AG09309 (cell line): ENCODE results near the gene CDK3.

Source experiments
- DNase-seq: peaks from one replicate; pipeline ENCODE4 v3.0.0-alpha.2; 2010; ENCODE audit warnings: low read depth
- H3K4me3 ChIP-seq: 2 replicates; pipeline ENCODE4 v1.5.1; 2011; ENCODE audit warnings: mild to moderate bottlenecking, low read depth, low read length, moderate library complexity; ENCODE audit not compliant: control insufficient read depth
- TF ChIP-seq, protein P1 (sequence below): IDR thresholded peaks from 2 replicates; pipeline ENCODE4 v1.5.1; 2011; ENCODE audit warnings: mild to moderate bottlenecking, low read depth, low read length, inconsistent platforms; ENCODE audit not compliant: insufficient read depth, control insufficient read depth; ENCODE audit errors: missing control alignments

The CDK3 gene

DNA sequence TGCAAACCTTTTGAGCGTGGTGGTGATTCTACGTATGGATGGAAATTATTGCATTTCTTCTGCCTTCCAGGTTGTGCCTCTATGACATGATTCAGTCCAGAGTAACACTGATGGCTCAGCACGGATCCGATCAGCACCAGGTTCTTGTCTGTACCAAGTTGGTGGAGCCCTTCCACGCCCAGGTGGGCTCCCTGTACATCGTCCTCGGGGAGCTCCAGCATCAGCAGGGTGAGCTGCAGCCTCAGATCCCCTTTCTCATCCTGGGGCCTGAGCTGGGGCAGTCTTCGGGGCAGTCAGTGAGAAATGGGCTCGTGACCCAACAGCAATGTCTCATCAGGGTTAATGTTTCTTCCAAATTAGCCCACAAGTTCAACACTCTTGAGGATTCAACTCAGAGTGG lies 9.3 kb upstream of the CDK3 start:
- no peak overlapping the region for H3K4me3 ChIP-seq
- TF ChIP-seq, protein P1, sequence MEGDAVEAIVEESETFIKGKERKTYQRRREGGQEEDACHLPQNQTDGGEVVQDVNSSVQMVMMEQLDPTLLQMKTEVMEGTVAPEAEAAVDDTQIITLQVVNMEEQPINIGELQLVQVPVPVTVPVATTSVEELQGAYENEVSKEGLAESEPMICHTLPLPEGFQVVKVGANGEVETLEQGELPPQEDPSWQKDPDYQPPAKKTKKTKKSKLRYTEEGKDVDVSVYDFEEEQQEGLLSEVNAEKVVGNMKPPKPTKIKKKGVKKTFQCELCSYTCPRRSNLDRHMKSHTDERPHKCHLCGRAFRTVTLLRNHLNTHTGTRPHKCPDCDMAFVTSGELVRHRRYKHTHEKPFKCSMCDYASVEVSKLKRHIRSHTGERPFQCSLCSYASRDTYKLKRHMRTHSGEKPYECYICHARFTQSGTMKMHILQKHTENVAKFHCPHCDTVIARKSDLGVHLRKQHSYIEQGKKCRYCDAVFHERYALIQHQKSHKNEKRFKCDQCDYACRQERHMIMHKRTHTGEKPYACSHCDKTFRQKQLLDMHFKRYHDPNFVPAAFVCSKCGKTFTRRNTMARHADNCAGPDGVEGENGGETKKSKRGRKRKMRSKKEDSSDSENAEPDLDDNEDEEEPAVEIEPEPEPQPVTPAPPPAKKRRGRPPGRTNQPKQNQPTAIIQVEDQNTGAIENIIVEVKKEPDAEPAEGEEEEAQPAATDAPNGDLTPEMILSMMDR: no peak
- no peak for DNase-seq

DNA sequence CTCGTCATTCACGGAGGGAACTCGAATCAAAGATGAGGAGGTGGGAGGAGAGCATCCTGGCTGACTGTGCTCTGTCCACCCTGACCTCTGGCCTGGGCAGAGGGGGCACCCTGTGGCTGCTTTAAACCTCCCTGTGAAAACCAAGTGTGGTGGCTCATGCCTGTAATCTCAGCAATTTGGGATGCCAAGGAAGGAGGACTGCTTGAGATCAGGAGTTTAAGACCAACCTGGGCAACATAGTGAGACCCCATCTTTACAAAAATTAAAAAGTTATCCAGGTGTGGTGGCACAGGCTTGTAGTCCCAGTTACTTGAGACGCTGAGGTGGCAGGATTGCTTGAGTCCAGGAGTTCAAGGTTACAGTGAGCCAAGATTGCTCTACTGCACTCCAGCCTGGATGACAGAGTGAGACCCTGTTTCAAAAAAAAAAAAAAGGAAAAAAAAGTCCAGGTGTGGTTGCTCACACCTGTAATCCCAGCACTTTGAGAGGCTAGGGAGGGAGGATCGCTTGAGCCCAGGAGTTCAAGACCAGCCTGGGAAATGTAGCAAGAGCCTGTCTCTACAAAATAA lies 5.8 kb upstream of the CDK3 start:
- TF ChIP-seq, protein P1: no peak
- no peak for DNase-seq
- H3K4me3 ChIP-seq: no peak overlapping the region

DNA sequence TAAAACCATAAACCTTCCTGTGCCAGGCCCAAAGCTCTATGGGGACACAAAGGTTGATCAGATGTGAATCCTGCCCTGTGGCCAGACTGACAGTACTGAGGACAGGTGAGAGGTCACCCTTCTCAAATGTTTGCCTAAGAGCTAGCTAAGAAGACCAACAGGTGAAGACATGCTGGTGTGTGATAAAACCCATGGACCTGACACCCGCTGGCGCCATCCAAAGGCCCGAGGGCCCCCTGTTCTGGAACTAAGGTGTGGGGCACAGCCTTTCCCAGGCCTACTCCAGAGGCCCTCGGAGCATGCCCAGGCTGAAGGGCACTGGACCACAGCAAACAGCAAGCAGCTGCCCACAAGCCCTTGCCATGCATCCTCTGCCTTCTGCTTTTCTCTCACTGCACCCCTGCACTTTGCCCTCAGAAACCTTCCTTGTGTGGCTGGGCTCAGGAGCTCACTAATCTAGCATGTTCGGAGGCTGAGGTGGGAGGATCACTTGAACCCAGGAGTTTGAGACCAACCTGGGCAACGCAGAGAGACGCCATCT lies 5.2 kb upstream of the CDK3 start:
- no peak for DNase-seq
- no peak overlapping the region for H3K4me3 ChIP-seq
- TF ChIP-seq, protein P1: no peak

DNA sequence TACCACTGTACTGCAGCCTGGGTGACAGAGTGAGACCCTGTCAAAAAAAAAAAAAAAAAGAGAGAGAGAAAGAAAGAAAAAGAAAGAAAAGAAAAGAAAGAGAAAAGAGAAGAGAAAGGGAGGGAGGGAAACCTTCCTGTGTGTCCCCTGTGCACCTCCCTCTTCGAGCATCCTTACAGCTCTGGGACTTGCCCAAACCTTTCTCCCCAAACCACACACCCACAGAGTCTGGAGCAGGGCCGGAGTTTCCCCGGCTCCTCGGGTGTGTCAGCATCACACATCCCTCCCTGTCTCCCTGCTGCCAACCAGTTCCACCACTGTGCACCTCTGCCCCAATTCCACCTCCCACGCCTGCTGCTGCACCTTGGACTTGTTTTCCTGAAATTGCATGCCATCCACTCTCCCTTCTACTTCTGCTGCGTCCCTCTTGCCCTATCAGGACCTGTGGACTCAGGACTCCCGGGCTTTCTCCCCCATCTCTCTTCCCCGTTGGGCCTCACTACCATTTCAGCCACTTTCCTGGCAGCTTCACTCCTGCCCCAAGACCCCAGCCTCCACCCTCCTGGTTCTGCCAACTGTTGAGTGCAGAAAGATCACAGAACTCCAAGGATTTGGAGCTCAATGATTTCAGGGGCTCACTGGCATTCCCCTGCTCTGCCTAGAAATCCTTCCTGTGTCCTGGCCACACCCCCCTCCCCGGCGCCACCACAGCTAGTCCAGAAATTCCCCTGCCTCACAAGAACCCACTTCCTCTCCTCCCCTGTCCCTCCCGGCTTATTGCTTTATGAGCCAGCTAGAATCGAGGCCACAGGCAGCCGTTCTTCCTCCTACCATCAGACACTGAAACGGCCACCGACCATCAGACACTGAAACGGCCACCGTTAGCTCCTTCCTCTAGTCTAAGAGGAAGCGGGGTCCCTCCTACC lies 3.7 kb upstream of the CDK3 start:
- TF ChIP-seq, protein P1: no peak
- DNase-seq: no peak
- H3K4me3 ChIP-seq: no peak overlapping the region

DNA sequence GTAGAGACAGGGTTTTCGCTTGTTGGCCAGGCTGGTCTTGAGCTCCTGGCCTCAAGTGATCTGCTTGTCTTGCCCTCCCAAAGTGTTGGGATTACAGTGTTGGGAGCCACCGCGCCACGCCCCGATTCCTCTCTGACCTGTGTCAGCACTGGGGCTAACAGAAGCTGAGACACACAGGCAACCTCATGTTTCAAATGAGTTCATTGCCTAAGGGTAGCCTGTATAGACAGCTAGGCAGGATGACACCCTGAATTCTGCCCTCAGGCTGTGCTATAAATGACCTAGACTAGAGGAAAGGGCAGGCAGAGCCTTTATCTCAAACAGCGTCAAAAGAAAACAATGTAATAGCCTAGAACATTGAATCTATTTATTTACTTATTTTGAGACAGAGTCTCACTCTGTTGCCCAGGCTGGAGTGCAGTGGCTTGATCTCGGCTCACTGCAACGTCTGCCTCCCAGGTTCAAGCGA lies 2.3 kb upstream of the CDK3 start:
- DNase-seq: no peak
- H3K4me3 ChIP-seq: no peak overlapping the region
- TF ChIP-seq, protein P1: no peak

DNA sequence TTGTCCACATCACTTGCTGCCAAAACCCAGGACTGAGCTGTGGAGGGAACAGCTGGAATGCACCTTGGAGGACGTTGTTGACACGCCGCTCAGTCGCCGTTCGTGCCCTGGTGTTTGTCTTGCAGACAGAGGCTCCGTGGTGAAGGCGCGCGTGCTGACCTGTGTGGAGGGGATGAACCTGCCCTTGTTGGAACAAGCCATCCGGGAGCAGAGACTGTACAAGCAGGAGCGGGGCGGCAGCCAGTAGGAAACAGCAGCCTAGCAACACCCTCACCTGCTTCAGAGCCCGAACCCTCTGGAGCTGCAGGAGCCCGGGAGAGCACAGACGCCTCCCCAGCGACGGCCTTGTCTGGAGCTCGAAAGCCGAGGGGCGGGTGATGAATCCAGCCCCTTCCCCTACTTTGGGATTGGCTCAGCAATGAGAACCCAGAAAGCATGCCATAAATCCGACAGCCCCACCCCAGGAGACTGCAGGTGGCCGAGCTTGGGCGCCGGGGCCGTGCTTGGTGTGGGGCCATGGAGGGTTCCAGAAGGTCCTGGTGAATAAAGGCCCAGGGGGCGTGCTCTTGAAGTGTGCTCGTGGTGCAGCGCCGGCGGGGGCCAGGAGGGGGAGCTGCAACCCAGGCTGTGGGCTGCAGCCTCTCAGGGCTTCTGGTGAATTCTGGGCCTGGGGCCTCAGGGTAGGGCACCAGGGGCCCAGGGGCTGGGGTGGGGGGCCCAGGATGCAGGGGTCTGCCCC lies 470 bp upstream of the CDK3 start:
- DNase-seq: no peak
- TF ChIP-seq, protein P1: peak; percentile 75
- no peak overlapping the region for H3K4me3 ChIP-seq
